Measurements from ENCODE around the gene SERPINB3. TPM values are rescaled to one million over a fixed set of nuclear protein-coding genes. Genes with fewer than 3 reads are reported as not detected.
"Not testable (repeated sequence)": the region's sequence is repeated elsewhere in the genome, so short reads cannot be mapped to it uniquely, and the experiment has no call there.

The SERPINB3 gene
- total RNA-seq, 1 experiment from 2014 or later, result not detected

DNA sequence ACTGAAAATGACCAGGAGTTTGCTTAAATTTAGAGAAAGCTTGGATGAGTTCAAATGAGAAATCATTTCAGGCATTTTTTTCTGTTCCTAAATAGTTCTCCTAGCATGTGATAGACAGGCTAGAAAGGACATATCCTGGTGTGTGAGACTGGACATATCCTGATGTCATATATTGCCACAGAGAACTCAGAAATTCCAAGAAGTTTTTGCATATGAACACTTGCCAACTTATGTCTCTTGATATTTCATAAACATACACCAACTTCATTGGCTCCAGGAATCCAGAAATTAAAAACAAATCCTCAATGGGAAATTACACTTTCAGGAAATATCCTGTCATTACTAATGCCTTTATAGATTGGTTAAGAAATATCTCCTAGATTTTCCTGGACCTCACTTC is 14.8 kb downstream of the SERPINB3 start:
- no peak for DNase-seq (ENCODE audit: low read depth)

- not testable (repeated sequence) for DNase-seq (ENCODE audit: low read depth)
Measured at GRCh38 chr18:63644694-63645093, 17.0 kb downstream of the SERPINB3 start.

GRCh38 chr18:63644142-63644541 is 17.6 kb downstream of the SERPINB3 start, which contains the start of gene SERPINB4:
TSS of gene SERPINB4 (minus strand) at chr18:63644256. CDS start at chr18:63643577, 679 bp downstream.
- DNase-seq (ENCODE audit: low read depth), result not testable (repeated sequence)

- not testable (repeated sequence) for DNase-seq (ENCODE audit: low read depth)
Measured at GRCh38 chr18:63642668-63643356, 18.9 kb downstream of the SERPINB3 start.

GRCh38 chr18:63641157-63641680 is 20.5 kb downstream of the SERPINB3 start:
- DNase-seq (ENCODE audit: low read depth), result not testable (repeated sequence)

GRCh38 chr18:63637703-63638102 is 24.0 kb downstream of the SERPINB3 start:
- no peak for DNase-seq (ENCODE audit: low read depth)

DNA sequence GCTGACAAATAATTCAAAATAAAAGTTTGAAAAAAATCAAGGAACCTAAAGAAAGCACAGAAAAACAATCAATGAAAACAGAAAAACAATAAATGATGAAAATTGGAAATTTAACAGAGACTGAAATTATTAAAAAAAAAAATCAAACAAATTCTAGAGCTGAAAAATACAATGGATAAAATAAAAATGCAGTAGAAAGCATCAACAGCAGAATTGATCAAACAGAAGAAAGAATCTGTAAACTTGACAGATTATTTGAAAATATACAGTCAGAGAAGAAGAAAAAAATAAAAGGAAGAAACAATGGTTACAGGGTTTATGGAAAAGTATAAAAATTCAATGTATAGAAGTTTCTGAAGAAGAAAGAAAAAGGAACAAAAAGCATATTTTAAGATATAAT is 33.9 kb downstream of the SERPINB3 start:
- no peak for DNase-seq (ENCODE audit: low read depth)

- DNase-seq (ENCODE audit: low read depth), result no peak
Measured at GRCh38 chr18:63626431-63626830, 35.3 kb downstream of the SERPINB3 start.

DNA sequence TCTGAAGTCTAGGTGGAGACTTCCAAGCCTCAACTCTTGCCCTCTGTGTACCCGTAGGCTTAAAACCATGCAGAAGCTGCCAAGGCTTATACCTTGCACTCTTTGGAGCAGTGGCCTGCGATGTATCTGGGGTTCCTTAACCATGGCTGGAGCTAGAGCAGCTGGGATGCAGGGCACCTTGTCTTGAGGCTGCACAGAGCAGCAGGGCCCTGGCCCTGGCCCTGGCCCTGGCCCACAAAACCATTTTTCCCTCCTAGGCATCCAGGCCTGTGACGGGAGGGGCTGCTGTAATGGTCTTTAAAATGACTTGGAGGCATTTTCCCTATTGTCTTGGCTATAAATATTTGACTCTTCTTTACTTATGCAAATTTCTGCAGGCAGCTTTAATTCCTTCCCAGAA is 36.8 kb downstream of the SERPINB3 start:
- DNase-seq (ENCODE audit: low read depth), result no peak

GRCh38 chr18:63619661-63620060 is 42.0 kb downstream of the SERPINB3 start:
- no peak for DNase-seq (ENCODE audit: low read depth)

DNA sequence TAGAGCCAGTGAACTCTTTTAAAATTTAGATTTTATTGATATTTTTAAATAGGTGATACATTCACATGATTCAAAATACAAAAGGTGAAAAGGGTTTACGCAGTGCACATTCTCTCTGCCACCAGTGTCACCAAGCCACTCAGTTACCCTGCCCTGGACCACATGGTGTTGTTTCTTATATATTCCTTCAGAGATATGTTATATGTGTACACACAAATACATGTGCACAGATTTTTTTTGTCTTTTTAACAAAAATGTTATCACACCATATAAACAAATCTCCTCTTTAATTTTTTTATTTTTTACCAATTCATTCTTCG is 43.8 kb downstream of the SERPINB3 start:
- DNase-seq (ENCODE audit: low read depth), result no peak

DNA sequence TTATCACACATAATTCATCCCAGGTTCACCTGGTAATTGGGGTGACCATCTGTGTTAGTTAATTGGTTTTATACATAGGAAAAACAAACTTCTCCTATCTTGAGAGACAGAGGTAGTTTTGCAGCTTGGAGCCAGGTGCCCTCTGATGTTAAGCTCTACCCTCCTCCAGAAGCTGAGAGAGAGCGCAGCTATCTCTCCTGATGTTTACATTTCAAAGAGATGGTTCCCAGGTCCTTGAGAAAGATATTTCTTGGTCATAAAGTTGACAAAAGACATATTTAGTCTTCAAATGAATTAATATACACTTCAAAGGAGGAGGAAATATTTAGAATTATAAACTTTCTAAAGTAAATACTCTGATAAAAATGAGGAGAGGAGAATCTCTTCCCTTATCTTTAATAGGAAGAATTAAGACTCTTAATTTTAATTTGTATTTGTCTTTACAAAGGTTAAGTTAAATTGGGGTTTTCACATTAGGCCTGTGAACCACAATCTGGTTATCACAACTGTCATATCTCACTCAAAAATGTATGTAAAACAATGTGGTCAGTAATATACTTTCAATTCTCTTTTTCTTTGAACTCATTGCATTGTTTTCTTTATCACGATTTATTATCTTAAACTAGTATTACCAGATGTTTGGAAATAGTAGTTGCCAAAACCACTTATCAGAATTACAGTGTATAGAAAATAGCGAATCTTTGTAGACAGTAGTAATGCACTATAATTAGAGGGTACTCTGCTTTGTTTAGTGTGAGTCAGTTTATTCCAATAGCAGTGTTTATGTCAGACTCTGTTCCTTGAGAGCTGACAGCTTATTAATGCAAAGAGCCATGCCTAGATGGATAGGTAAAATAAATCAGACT is 44.4 kb downstream of the SERPINB3 start:
- no peak for DNase-seq (ENCODE audit: low read depth)

DNA sequence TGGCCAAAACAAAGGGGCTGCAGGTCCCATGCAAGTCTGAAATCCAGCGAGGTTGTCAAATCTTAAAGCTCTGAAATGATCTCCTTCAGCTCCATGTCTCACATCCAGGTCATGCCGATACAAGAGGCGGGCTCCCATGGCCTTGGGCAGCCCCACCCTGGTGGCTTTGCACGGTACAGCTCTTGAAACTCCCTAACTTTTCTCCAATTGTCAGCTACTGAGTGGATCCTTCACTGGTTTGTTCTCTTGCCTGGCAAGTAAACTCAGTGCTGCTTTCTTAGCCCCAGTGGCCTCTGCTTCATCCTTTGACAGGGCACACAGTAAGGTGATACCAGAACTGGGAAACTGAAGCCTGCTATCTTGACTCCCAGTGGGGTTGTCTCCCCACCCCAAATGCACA is 48.3 kb downstream of the SERPINB3 start:
- DNase-seq (ENCODE audit: low read depth), result no peak

DNA sequence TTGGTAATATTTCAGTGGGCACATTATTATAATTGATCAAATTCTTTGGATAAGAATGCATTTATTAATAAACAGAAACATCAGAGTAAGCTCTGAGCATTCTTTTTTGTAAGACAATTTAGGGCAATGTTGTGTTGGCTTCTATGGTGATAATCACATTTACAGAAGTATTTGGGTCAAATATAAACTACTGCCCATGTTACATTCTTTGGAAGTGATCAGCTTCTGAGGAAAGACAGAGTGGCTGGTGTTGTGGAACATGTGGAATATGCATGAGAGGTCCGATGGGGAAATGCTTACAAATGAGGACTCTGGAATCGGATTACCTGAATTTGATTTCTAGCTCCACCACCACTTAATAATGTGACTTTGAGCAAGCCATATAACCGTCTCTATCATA is 55.2 kb downstream of the SERPINB3 start:
- DNase-seq (ENCODE audit: low read depth), result no peak

Other genes starting within 250 kb of the SERPINB3 start
- 36.9 and 42.8 TPM in 2 replicates for gene VPS4B, start 239.4 kb downstream of the SERPINB3 start, total RNA-seq (2014; rRNA removed; shearing (Covaris generic))
- gene SERPINB5, start 184.9 kb downstream of the SERPINB3 start, total RNA-seq (2014; rRNA removed; shearing (Covaris generic)), result not detected in 2 replicates
- not detected in 2 replicates for gene SERPINB12, start 119.5 kb downstream of the SERPINB3 start, total RNA-seq (2014; rRNA removed; shearing (Covaris generic))
- gene SERPINB13, start 74.5 kb downstream of the SERPINB3 start, total RNA-seq (2014; rRNA removed; shearing (Covaris generic)), result not detected in 2 replicates
- not detected in 2 replicates for gene SERPINB4, start 17.6 kb downstream of the SERPINB3 start, total RNA-seq (2014; rRNA removed; shearing (Covaris generic))
- not detected in 2 replicates for gene SERPINB11, start 41.1 kb upstream of the SERPINB3 start, total RNA-seq (2014; rRNA removed; shearing (Covaris generic))
- 1.4 and 1.7 TPM in 2 replicates for gene SERPINB7, start 113.5 kb upstream of the SERPINB3 start, total RNA-seq (2014; rRNA removed; shearing (Covaris generic))
- gene SERPINB2, start 225.8 kb upstream of the SERPINB3 start, total RNA-seq (2014; rRNA removed; shearing (Covaris generic)), result 17.2 and 18.1 TPM in 2 replicates
- 1.5 and 9.9 TPM in 2 replicates for gene SERPINB10, start 246.1 kb upstream of the SERPINB3 start, total RNA-seq (2014; rRNA removed; shearing (Covaris generic))

Measured in Daoy (cell line).